Measurements from ENCODE around the gene FYB1. TPM values are rescaled to one million over a fixed set of nuclear protein-coding genes. Genes with fewer than 3 reads are reported as not detected.

Gene FYB1
- total RNA-seq, 4 donors from 2014 or later = 1.8 to 16.5 (median 4.8) TPM

DNA sequence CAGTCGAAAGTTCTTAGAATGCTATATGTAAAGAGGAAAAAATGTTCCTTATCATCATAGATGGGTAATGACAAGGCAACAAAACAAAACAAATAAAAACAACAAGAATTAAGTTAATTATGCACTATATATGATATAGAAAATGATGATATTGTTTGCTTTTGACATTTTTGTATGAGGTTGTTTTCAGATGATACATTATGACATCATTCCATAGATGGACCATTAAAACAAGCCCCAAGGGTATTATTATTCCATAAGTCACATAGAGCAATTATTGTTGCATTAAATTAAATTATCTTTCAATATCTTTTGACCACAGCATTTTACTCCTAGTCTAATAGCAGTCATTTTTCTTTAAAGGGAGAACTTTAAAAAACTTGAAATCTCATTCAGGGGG is 88.6 kb downstream of the FYB1 start:
- H3K36me3 ChIP-seq = no peaks in the 10 kb centered on the region
- intact Hi-C loops (cut with DNase I; ENCODE audit: low total_unique reads) = no loop called here
- TF ChIP-seq POLR2A (IDR thresholded peaks at IDR 0.05) = no peak
- TF ChIP-seq, protein P1, sequence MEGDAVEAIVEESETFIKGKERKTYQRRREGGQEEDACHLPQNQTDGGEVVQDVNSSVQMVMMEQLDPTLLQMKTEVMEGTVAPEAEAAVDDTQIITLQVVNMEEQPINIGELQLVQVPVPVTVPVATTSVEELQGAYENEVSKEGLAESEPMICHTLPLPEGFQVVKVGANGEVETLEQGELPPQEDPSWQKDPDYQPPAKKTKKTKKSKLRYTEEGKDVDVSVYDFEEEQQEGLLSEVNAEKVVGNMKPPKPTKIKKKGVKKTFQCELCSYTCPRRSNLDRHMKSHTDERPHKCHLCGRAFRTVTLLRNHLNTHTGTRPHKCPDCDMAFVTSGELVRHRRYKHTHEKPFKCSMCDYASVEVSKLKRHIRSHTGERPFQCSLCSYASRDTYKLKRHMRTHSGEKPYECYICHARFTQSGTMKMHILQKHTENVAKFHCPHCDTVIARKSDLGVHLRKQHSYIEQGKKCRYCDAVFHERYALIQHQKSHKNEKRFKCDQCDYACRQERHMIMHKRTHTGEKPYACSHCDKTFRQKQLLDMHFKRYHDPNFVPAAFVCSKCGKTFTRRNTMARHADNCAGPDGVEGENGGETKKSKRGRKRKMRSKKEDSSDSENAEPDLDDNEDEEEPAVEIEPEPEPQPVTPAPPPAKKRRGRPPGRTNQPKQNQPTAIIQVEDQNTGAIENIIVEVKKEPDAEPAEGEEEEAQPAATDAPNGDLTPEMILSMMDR (IDR thresholded peaks at IDR 0.05) = no peak

DNA sequence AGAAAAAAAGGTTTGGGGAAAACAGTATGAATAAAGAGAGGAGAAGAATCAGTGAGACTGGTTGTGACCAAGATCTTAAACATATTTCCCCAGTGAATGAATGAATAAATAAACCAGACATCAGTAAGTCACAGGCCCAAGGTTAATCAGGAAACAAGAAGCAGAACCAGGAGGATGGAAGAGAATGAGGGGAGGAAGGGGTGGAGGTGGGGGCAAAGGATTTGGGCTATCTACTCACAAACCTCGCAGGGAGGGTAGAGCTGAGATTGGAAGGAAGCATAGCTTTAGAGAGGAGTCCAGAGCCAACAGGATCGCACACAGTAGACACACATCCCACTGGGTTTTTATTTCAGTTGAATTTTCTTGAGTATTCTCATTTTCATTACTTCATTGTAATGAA is 97.4 kb downstream of the FYB1 start:
- TF ChIP-seq, protein P1 (IDR thresholded peaks at IDR 0.05) = no peak

More for the DNA sequence above, 88.6 kb downstream of the FYB1 start:
- no peaks in the 10 kb centered on the region for H3K27me3 ChIP-seq
- H3K27ac ChIP-seq = no peak overlapping the region
- no peaks in the 10 kb centered on the region for H3K9me3 ChIP-seq
- DNase-seq = no peak
- no peak overlapping the region for H3K4me3 ChIP-seq
- H3K4me1 ChIP-seq = no peaks in the 10 kb centered on the region

GRCh38 chr5:39121315-39121714 is 98.0 kb downstream of the FYB1 start:
- Histone ChIP-seq H3K36me3 (no peaks in the 10 kb centered on the region), H3K4me1 (no peaks in the 10 kb centered on the region), H3K27me3 (no peaks in the 10 kb centered on the region), H3K4me3 (no peak overlapping the region), H3K27ac (no peak overlapping the region), H3K9me3 (no peaks in the 10 kb centered on the region)
- TF ChIP-seq POLR2A (IDR thresholded peaks at IDR 0.05) = no peak
- TF ChIP-seq, protein P1 (IDR thresholded peaks at IDR 0.05) = no peak
- intact Hi-C loops (cut with DNase I; ENCODE audit: low total_unique reads) = no loop called here
- DNase-seq = no peak

More for the DNA sequence above, 97.4 kb downstream of the FYB1 start:
- no peaks in the 10 kb centered on the region for H3K9me3 ChIP-seq
- H3K4me1 ChIP-seq = no peaks in the 10 kb centered on the region
- H3K27me3 ChIP-seq = no peaks in the 10 kb centered on the region
- no peak overlapping the region for H3K27ac ChIP-seq
- intact Hi-C loops (cut with DNase I; ENCODE audit: low total_unique reads) = no loop called here
- DNase-seq = no peak
- H3K36me3 ChIP-seq = no peaks in the 10 kb centered on the region
- H3K4me3 ChIP-seq = no peak overlapping the region

DNA sequence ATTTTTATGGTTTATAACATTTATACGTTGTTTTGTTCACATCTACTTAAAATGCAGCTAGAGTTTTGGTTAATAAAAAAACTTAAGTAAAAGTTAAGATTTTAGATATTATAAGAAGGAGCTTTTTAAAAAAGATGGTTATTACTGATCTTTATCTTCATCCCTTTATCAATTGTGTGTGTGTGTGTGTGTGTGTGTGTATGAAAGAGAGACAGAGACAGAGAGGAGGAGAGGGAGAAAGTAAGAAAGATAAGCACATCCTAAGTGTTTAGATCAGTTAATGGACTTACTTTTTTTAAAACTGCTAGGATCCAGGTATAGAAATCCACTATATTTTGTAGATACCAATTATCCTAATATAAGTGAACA is 99.3 kb downstream of the FYB1 start:
- no peak for DNase-seq
- no peak overlapping the region for H3K27ac ChIP-seq
- H3K9me3 ChIP-seq = no peaks in the 10 kb centered on the region
- H3K36me3 ChIP-seq = no peaks in the 10 kb centered on the region
- no peaks in the 10 kb centered on the region for H3K27me3 ChIP-seq
- no peaks in the 10 kb centered on the region for H3K4me1 ChIP-seq
- H3K4me3 ChIP-seq = no peak overlapping the region
- intact Hi-C loops (cut with DNase I; ENCODE audit: low total_unique reads) = no loop called here
- TF ChIP-seq POLR2A (IDR thresholded peaks at IDR 0.05) = no peak
- TF ChIP-seq, protein P1 (IDR thresholded peaks at IDR 0.05) = no peak

- Histone ChIP-seq H3K4me3 (no peak overlapping the region), H3K27me3 (no peaks in the 10 kb centered on the region), H3K27ac (no peak overlapping the region), H3K4me1 (no peaks in the 10 kb centered on the region), H3K36me3 (no peaks in the 10 kb centered on the region), H3K9me3 (no peaks in the 10 kb centered on the region)
- TF ChIP-seq POLR2A (IDR thresholded peaks at IDR 0.05) = no peak
- TF ChIP-seq, protein P1 (IDR thresholded peaks at IDR 0.05) = no peak
- intact Hi-C loops (cut with DNase I; ENCODE audit: low total_unique reads) = no loop called here
- DNase-seq = no peak
Measured at GRCh38 chr5:39119404-39120051, 99.8 kb downstream of the FYB1 start.
